Vagina (tissue), 2 donors: Measurements from ENCODE around the gene MATK.
"Not testable (repeated sequence)": the region's sequence is repeated elsewhere in the genome, so short reads cannot be mapped to it uniquely, and the experiment has no call there.

Experiments used
- POLR2A ChIP-seq, 2 donors: fragments of 450-650 bp; IDR thresholded peaks; one replicate each; pipeline ENCODE4 v1.6.1; 2017; ENCODE audit warnings: antibody characterized with exemption in 2 of 2, mild to moderate bottlenecking in 2 of 2, moderate library complexity in 2 of 2
- POLR2AphosphoS5 ChIP-seq, 2 donors: sonication (generic); formaldehyde crosslinking; IDR thresholded peaks; one replicate each; pipeline ENCODE4 v1.9.0; 2017; ENCODE audit warnings: antibody characterized with exemption in 2 of 2, mild to moderate bottlenecking in 2 of 2, low read depth in 1 of 2; ENCODE audit not compliant: insufficient read depth in 1 of 2
- TF ChIP-seq, protein P1 (sequence below), 3 experiments: fragments of 450-650 bp in 2 of 3; fragments of 200-600 bp in 1 of 3; sonication (generic) in 1 of 3; IDR thresholded peaks; one replicate each; pipeline ENCODE4 v1.5.1; 2017 to 2019; ENCODE audit warnings: antibody characterized with exemption in 3 of 3, mild to moderate bottlenecking in 2 of 3, moderate library complexity in 2 of 3

DNA sequence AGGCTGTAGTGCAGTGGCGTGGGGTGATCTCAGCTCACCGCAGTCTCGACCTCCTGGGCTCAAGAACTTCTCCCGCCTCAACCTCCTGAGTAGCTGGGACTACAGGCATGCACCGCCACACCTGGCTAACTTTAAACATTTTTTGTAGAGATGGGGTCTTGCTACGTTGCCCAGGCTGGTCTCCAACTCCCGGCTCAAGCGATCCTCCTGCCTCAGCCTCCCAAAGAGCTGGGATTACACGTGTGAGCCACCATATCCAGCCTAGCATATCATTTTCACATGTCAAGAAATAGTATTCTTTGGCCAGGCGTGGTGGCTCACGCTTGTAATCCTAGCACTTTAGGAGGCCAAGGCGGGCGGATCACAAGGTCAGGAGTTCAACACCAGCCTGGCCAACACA is 27.9 kb downstream of the MATK start:
- not testable (repeated sequence) for TF ChIP-seq POLR2AphosphoS5 (IDR thresholded peaks at IDR 0.05; ENCODE audit: insufficient read depth in 1 of 2, low read depth in 1 of 2); POLR2A (IDR thresholded peaks at IDR 0.05)
- TF ChIP-seq, protein P1, sequence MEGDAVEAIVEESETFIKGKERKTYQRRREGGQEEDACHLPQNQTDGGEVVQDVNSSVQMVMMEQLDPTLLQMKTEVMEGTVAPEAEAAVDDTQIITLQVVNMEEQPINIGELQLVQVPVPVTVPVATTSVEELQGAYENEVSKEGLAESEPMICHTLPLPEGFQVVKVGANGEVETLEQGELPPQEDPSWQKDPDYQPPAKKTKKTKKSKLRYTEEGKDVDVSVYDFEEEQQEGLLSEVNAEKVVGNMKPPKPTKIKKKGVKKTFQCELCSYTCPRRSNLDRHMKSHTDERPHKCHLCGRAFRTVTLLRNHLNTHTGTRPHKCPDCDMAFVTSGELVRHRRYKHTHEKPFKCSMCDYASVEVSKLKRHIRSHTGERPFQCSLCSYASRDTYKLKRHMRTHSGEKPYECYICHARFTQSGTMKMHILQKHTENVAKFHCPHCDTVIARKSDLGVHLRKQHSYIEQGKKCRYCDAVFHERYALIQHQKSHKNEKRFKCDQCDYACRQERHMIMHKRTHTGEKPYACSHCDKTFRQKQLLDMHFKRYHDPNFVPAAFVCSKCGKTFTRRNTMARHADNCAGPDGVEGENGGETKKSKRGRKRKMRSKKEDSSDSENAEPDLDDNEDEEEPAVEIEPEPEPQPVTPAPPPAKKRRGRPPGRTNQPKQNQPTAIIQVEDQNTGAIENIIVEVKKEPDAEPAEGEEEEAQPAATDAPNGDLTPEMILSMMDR (IDR thresholded peaks at IDR 0.05): not testable (repeated sequence)
